Measurements from ENCODE around the gene TPSD1. TPM values are rescaled to one million over a fixed set of nuclear protein-coding genes. Genes with fewer than 3 reads are reported as not detected.

The TPSD1 gene
- total RNA-seq, 1 donor from 2014 or later: not detected

GRCh38 chr16:1216296-1216619, 39.6 kb upstream of the TPSD1 start:
- H3K9ac ChIP-seq (ENCODE audit: low read length): no peak overlapping the region
- H3K4me3 Mint-ChIP-seq (ENCODE audit: unreplicated experiment): no peak overlapping the region
- H3K9me3 ChIP-seq (ENCODE audit: insufficient read depth, low read depth, low read length): no peaks in the 10 kb centered on the region
- H4K20me1 ChIP-seq (ENCODE audit: insufficient read depth, low read length): no peaks in the 10 kb centered on the region
- no peaks in the 10 kb centered on the region for H3K36me3 ChIP-seq (ENCODE audit: insufficient read depth, low read length)
- H3K36me3 Mint-ChIP-seq (ENCODE audit: low read depth, unreplicated experiment): peaks cover 2% of the 10 kb centered on the region
- H3K4me1 Mint-ChIP-seq (ENCODE audit: low read depth, unreplicated experiment): no peaks in the 10 kb centered on the region
- FAIRE-seq (no peak), DNase-seq (ENCODE audit: low read depth) (no peak)
- H3K27ac Mint-ChIP-seq (ENCODE audit: unreplicated experiment): no peak overlapping the region
- H3K9me3 Mint-ChIP-seq (ENCODE audit: unreplicated experiment): no peaks in the 10 kb centered on the region
- H3K27me3 ChIP-seq (ENCODE audit: insufficient read depth, low read length): no peaks in the 10 kb centered on the region
- no peaks in the 10 kb centered on the region for H3K79me2 ChIP-seq (ENCODE audit: insufficient read depth, low read length)
- H3K4me3 ChIP-seq (ENCODE audit: insufficient read depth, low read depth, low read length): no peak overlapping the region
- no peak overlapping the region for H3K27ac ChIP-seq (ENCODE audit: low read depth, low read length)
- no peak for TF ChIP-seq EZH2 (IDR thresholded peaks at IDR 0.05; ENCODE audit: insufficient read depth, low read length)
- TF ChIP-seq CTCF (IDR thresholded peaks at IDR 0.05; ENCODE audit: insufficient read depth, low read depth, low read length): no peak
- H3K4me2 ChIP-seq (ENCODE audit: low read length): no peak overlapping the region
- H3K27me3 Mint-ChIP-seq (ENCODE audit: low read depth, unreplicated experiment): peaks cover 2% of the 10 kb centered on the region
- no peak overlapping the region for H2AFZ ChIP-seq (ENCODE audit: low read depth, low read length)
- no peaks in the 10 kb centered on the region for H3K4me1 ChIP-seq (ENCODE audit: insufficient read depth, low read length)

- no peak overlapping the region for H3K27ac Mint-ChIP-seq (ENCODE audit: unreplicated experiment)
- TF ChIP-seq EZH2 (IDR thresholded peaks at IDR 0.05; ENCODE audit: insufficient read depth, low read length) (no peak), CTCF (IDR thresholded peaks at IDR 0.05; ENCODE audit: insufficient read depth, low read depth, low read length) (no peak)
- H3K4me3 Mint-ChIP-seq (ENCODE audit: unreplicated experiment): no peak overlapping the region
- Histone ChIP-seq H3K4me3 (ENCODE audit: insufficient read depth, low read depth, low read length) (no peak overlapping the region), H4K20me1 (ENCODE audit: insufficient read depth, low read length) (no peaks in the 10 kb centered on the region), H3K9me3 (ENCODE audit: insufficient read depth, low read depth, low read length) (no peaks in the 10 kb centered on the region), H3K79me2 (ENCODE audit: insufficient read depth, low read length) (no peaks in the 10 kb centered on the region), H3K36me3 (ENCODE audit: insufficient read depth, low read length) (no peaks in the 10 kb centered on the region), H3K27me3 (ENCODE audit: insufficient read depth, low read length) (no peaks in the 10 kb centered on the region), H3K4me1 (ENCODE audit: insufficient read depth, low read length) (no peaks in the 10 kb centered on the region), H3K27ac (ENCODE audit: low read depth, low read length) (no peak overlapping the region), H3K4me2 (ENCODE audit: low read length) (no peak overlapping the region), H3K9ac (ENCODE audit: low read length) (no peak overlapping the region), H2AFZ (ENCODE audit: low read depth, low read length) (no peak overlapping the region)
- FAIRE-seq (no peak), DNase-seq (ENCODE audit: low read depth) (no peak)
- H3K4me1 Mint-ChIP-seq (ENCODE audit: low read depth, unreplicated experiment): no peaks in the 10 kb centered on the region
- peaks cover 5% of the 10 kb centered on the region for H3K27me3 Mint-ChIP-seq (ENCODE audit: low read depth, unreplicated experiment)
- no peaks in the 10 kb centered on the region for H3K9me3 Mint-ChIP-seq (ENCODE audit: unreplicated experiment)
- H3K36me3 Mint-ChIP-seq (ENCODE audit: low read depth, unreplicated experiment): peaks cover 6% of the 10 kb centered on the region
These were observed 39.0 kb upstream of the TPSD1 start for GRCh38 chr16:1216681-1217400.

- H3K36me3 Mint-ChIP-seq (ENCODE audit: low read depth, unreplicated experiment): peaks cover 6% of the 10 kb centered on the region
- Histone ChIP-seq H4K20me1 (ENCODE audit: insufficient read depth, low read length) (no peaks in the 10 kb centered on the region), H3K9me3 (ENCODE audit: insufficient read depth, low read depth, low read length) (no peaks in the 10 kb centered on the region), H3K9ac (ENCODE audit: low read length) (no peak overlapping the region), H3K79me2 (ENCODE audit: insufficient read depth, low read length) (no peaks in the 10 kb centered on the region), H3K4me2 (ENCODE audit: low read length) (no peak overlapping the region), H2AFZ (ENCODE audit: low read depth, low read length) (no peak overlapping the region), H3K4me3 (ENCODE audit: insufficient read depth, low read depth, low read length) (no peak overlapping the region), H3K27me3 (ENCODE audit: insufficient read depth, low read length) (no peaks in the 10 kb centered on the region), H3K27ac (ENCODE audit: low read depth, low read length) (no peak overlapping the region), H3K4me1 (ENCODE audit: insufficient read depth, low read length) (no peaks in the 10 kb centered on the region), H3K36me3 (ENCODE audit: insufficient read depth, low read length) (no peaks in the 10 kb centered on the region)
- H3K4me3 Mint-ChIP-seq (ENCODE audit: unreplicated experiment): no peak overlapping the region
- no peaks in the 10 kb centered on the region for H3K4me1 Mint-ChIP-seq (ENCODE audit: low read depth, unreplicated experiment)
- peaks cover 5% of the 10 kb centered on the region for H3K27me3 Mint-ChIP-seq (ENCODE audit: low read depth, unreplicated experiment)
- no peaks in the 10 kb centered on the region for H3K9me3 Mint-ChIP-seq (ENCODE audit: unreplicated experiment)
- no peak for FAIRE-seq
- TF ChIP-seq CTCF (IDR thresholded peaks at IDR 0.05; ENCODE audit: insufficient read depth, low read depth, low read length) (no peak), EZH2 (IDR thresholded peaks at IDR 0.05; ENCODE audit: insufficient read depth, low read length) (no peak)
- DNase-seq (ENCODE audit: low read depth): no peak
- no peak overlapping the region for H3K27ac Mint-ChIP-seq (ENCODE audit: unreplicated experiment)
These were observed 38.3 kb upstream of the TPSD1 start for GRCh38 chr16:1217526-1217925.

All from astrocyte (in vitro differentiated cells and primary cell).